Osteocyte (in vitro differentiated cells): Measurements from ENCODE around the gene PTPRD. TPM values are rescaled to one million over a fixed set of nuclear protein-coding genes. Genes with fewer than 3 reads are reported as not detected.

ENCODE experiments used
- DNase-seq: peaks from one replicate; pipeline ENCODE4 v3.0.0; 2021; ENCODE audit warnings: mixed read lengths; ENCODE audit not compliant: unreplicated experiment; ENCODE audit errors: extremely low spot score
- H3K27ac Mint-ChIP-seq: one replicate; pipeline ENCODE4 v1.8.0; 2021; ENCODE audit warnings: mild to moderate bottlenecking, mixed read lengths; ENCODE audit not compliant: unreplicated experiment
- H3K27me3 Mint-ChIP-seq: one replicate; pipeline ENCODE4 v1.8.0; 2021; ENCODE audit warnings: mixed read lengths; ENCODE audit not compliant: unreplicated experiment
- H3K36me3 Mint-ChIP-seq: one replicate; pipeline ENCODE4 v1.8.0; 2021; ENCODE audit warnings: mixed read lengths; ENCODE audit not compliant: unreplicated experiment
- H3K4me1 Mint-ChIP-seq: one replicate; pipeline ENCODE4 v1.8.0; 2021; ENCODE audit warnings: mixed read lengths; ENCODE audit not compliant: unreplicated experiment
- H3K4me3 Mint-ChIP-seq: one replicate; pipeline ENCODE4 v1.8.0; 2021; ENCODE audit warnings: mild to moderate bottlenecking, moderate library complexity, mixed read lengths; ENCODE audit not compliant: unreplicated experiment
- H3K9me3 Mint-ChIP-seq: one replicate; pipeline ENCODE4 v1.8.0; 2021; ENCODE audit warnings: mixed read lengths; ENCODE audit not compliant: unreplicated experiment
- CTCF ChIP-seq: fragments of 200-600 bp; sonication (generic); IDR thresholded peaks from 2 replicates; pipeline ENCODE4 v1.5.0; 2021; ENCODE audit warnings: antibody characterized with exemption, mild to moderate bottlenecking, moderate library complexity
- total RNA-seq: library from RNA; stranded (reverse); gene quantifications from 2 replicates; pipeline ENCODE4 v1.2.1, GENCODE V29; 2021

The PTPRD gene
- total RNA-seq, 1 donor from 2014 or later, result 5.4 TPM

- no peaks in the 10 kb centered on the region for H3K27me3 Mint-ChIP-seq
- no peak for TF ChIP-seq CTCF
- no peak overlapping the region for H3K27ac Mint-ChIP-seq
- no peaks in the 10 kb centered on the region for H3K9me3 Mint-ChIP-seq
- no peak overlapping the region for H3K4me3 Mint-ChIP-seq
- no peaks in the 10 kb centered on the region for H3K4me1 Mint-ChIP-seq
- no peaks in the 10 kb centered on the region for H3K36me3 Mint-ChIP-seq
- no peak for DNase-seq
Measured at GRCh38 chr9:9893837-9894236, 719.0 kb downstream of the PTPRD start.

- TF ChIP-seq CTCF, result no peak
- no peaks in the 10 kb centered on the region for H3K27me3 Mint-ChIP-seq
- no peak for DNase-seq
- H3K36me3 Mint-ChIP-seq, result no peaks in the 10 kb centered on the region
- H3K9me3 Mint-ChIP-seq, result no peaks in the 10 kb centered on the region
- no peaks in the 10 kb centered on the region for H3K4me1 Mint-ChIP-seq
- H3K4me3 Mint-ChIP-seq, result no peak overlapping the region
- no peak overlapping the region for H3K27ac Mint-ChIP-seq
Measured at GRCh38 chr9:9892217-9892616, 720.6 kb downstream of the PTPRD start.

GRCh38 chr9:9881692-9882091 lies 731.1 kb downstream of the PTPRD start:
- no peaks in the 10 kb centered on the region for H3K4me1 Mint-ChIP-seq
- H3K27me3 Mint-ChIP-seq, result no peaks in the 10 kb centered on the region
- H3K4me3 Mint-ChIP-seq, result no peak overlapping the region
- TF ChIP-seq CTCF, result no peak
- H3K36me3 Mint-ChIP-seq, result no peaks in the 10 kb centered on the region
- H3K27ac Mint-ChIP-seq, result no peak overlapping the region
- no peak for DNase-seq
- H3K9me3 Mint-ChIP-seq, result no peaks in the 10 kb centered on the region

- no peak for DNase-seq
- H3K27me3 Mint-ChIP-seq, result peaks cover 6% of the 10 kb centered on the region
- H3K36me3 Mint-ChIP-seq, result no peaks in the 10 kb centered on the region
Measured at GRCh38 chr9:9874270-9874669, 738.5 kb downstream of the PTPRD start.

GRCh38 chr9:9862235-9862810 lies 750.5 kb downstream of the PTPRD start:
- H3K27ac Mint-ChIP-seq, result no peak overlapping the region
- no peak for DNase-seq

More at GRCh38 chr9:9874270-9874669, 738.5 kb downstream of the PTPRD start:
- Mint-ChIP-seq H3K4me3 (no peak overlapping the region), H3K27ac (no peak overlapping the region), H3K4me1 (no peaks in the 10 kb centered on the region), H3K9me3 (no peaks in the 10 kb centered on the region)
- TF ChIP-seq CTCF, result no peak

More at GRCh38 chr9:9862235-9862810, 750.5 kb downstream of the PTPRD start:
- Mint-ChIP-seq H3K36me3 (no peaks in the 10 kb centered on the region), H3K4me3 (no peak overlapping the region), H3K9me3 (no peaks in the 10 kb centered on the region), H3K27me3 (peaks cover 2% of the 10 kb centered on the region), H3K4me1 (no peaks in the 10 kb centered on the region)
- no peak for TF ChIP-seq CTCF
